GM19452 (cell line): ENCODE measurements around the gene SAMD14.

Experiments
- ATAC-seq: cut with Tn5 transposase; IDR thresholded peaks from one replicate; pipeline ENCODE4 v1.9.1; 2021; ENCODE audit not compliant: unreplicated experiment

The SAMD14 gene

GRCh38 chr17:50097455-50097854 lies 32.5 kb downstream of the SAMD14 start:
- ATAC-seq: no peak

DNA sequence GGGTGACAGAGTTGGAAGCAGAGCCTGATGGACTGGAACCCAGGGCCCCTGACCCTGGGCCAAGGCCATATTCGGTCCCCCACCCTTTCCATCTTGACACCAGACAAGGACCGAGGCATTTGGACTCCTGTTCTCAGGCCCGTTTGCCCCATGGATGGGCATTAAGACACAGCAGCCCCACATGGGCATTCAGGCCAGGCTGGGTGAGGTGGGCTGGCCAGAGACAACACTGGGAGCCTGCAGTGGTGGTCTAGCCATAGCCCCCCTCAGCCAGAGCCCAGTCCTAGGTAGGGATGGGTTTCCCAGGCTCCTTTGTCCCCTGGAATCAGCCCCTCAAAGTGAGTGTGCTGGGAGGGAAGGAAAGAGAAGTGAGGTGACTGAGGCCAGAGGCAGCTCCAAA lies 33.2 kb downstream of the SAMD14 start:
- no peak for ATAC-seq

DNA sequence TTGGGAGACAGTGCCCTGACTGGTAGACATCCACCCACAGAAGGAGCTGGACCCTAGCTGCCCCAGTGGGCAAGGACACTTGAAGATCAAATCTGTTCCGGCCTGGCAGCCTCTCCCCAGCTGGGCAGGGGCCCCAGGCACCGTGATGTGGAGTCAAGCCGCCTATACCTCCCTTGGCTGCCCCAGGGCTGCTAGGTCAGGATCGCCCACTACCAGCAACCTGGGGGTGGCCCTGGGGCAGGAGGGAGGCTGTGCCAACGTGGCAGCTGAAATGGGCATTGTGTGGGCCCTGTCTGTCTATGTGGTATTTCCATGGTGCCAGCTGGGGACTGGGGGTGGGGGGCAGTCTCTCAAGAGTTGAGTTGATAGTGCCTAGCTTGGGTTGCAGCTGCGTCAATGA lies 33.9 kb downstream of the SAMD14 start:
- no peak for ATAC-seq

DNA sequence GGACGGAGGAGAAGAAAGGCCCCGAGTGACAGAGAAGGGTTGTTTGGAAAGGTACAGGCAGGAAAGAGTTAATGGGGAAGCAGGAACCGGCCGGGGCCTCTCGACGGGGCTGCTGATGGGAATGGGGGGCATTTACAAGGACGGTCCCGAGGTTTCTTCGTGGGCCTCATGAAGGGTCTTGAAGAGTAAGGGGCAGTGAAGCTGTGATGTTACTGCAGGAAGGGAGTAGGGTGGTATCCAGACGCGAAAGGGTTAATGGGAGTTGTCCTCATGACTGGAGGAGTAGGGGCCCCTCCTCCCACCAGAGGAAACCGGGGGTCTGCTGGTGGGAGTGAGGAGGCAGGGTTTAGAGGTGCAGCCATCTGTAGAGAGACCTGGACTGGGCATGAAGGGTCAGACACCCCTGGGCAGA lies 34.3 kb downstream of the SAMD14 start:
- no peak for ATAC-seq

GRCh38 chr17:50094753-50095619 lies 35.0 kb downstream of the SAMD14 start, which contains the start of gene PDK2:
PDK2 (plus strand) TSS chr17:50095351; CDS start chr17:50095436, 85 bp downstream.
- peak; percentile 79 for ATAC-seq

GRCh38 chr17:50094243-50094752 lies 35.7 kb downstream of the SAMD14 start:
- ATAC-seq: peak; percentile 48

DNA sequence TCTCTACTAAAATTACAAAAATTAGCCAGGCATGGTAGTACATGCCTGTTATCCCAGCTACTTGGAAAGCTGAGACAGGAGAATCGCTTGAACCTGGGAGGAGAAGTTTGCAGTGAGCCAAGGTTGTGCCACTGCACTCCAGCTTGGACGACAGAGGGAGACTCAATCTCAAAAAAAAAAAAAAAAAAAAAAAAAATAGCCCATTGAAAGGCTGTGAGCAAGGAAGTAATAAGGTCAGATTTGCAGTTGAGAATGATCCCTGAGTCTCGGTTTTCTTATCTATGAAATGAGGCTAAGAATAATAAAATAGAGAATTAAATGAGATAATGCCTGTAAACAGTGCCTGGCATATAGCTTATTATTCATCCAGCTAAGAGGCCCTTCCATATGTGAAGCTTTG lies 36.2 kb downstream of the SAMD14 start:
- no peak for ATAC-seq

GRCh38 chr17:50093246-50093645 lies 36.7 kb downstream of the SAMD14 start:
- ATAC-seq: no peak

- no peak for ATAC-seq
Measured at GRCh38 chr17:50091918-50092285, 38.1 kb downstream of the SAMD14 start.

DNA sequence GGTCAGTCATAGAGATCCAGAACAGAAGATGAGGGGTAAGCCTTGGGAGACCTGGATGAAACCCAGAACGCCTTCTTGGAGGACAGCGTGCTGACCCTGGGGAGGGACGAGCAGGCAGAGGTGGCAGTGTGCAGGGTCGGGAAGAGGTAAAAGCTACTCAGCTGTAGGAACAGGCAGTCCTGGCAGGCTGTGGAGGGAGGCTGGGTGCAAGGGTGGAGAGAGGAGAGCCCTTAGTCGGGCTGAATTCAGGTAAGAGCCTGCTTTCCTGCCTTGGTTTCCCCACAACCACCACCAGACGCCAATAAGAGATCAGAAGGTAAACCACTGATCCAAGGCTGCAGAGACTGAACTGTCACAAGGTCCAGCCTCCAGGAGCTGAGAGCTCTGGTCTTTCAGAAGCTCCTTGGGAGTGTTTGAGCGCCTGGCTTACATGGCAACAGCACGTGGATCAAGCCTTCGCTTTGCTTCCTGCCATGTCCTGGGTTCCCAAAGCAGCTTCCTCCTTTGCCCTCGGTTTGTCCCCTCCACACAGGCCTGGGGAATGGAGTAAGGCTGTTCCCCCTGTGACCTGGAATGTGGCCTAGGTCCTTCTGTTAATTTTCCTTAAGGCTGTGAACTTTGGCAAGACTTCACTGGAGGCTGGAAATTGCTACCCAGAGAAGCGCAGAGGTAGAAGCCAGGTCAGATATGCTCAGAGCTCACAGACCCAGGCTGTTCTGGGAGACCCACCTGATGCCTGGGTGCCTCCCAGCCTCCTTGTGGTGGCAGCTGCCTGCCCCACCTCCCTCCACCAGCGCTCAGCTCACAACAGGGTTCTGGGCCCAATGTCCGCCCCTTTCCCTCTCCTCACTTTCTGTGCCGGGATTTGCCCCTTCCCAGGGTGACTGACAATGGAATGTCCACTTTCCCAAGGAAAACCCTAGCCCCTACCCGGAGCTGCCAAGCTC lies 38.7 kb downstream of the SAMD14 start:
- no peak for ATAC-seq

GRCh38 chr17:50090071-50090470 lies 39.9 kb downstream of the SAMD14 start:
- no peak for ATAC-seq

DNA sequence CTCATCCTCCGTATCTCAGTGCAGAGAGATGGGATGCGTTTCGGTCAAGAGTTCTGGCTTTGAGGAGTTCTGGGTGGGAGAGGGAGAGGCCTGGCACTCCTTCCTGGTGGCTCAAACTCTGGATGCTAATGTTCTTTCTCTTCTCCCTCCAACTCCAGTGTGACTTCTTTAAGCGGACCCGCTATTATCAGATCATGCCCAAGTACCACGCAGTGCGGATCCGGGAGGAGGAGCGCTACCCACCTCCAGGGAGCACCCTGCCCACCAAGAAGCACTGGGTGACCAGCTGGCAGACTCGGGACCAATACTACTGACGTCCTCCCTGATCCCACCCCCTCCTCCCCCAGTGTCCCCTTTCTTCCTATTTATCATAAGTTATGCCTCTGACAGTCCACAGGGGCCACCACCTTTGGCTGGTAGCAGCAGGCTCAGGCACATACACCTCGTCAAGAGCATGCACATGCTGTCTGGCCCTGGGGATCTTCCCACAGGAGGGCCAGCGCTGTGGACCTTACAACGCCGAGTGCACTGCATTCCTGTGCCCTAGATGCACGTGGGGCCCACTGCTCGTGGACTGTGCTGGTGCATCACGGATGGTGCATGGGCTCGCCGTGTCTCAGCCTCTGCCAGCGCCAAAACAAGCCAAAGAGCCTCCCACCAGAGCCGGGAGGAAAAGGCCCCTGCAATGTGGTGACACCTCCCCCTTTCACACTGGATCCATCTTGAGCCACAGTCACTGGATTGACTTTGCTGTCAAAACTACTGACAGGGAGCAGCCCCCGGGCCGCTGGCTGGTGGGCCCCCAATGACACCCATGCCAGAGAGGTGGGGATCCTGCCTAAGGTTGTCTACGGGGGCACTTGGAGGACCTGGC lies 40.8 kb downstream of the SAMD14 start:
- ATAC-seq: no peak

GRCh38 chr17:50087912-50088405 lies 42.0 kb downstream of the SAMD14 start:
- ATAC-seq: no peak

- no peak for ATAC-seq
Measured at GRCh38 chr17:50087246-50087911, 42.6 kb downstream of the SAMD14 start.

GRCh38 chr17:50081757-50082156 lies 48.2 kb downstream of the SAMD14 start:
- ATAC-seq: no peak

DNA sequence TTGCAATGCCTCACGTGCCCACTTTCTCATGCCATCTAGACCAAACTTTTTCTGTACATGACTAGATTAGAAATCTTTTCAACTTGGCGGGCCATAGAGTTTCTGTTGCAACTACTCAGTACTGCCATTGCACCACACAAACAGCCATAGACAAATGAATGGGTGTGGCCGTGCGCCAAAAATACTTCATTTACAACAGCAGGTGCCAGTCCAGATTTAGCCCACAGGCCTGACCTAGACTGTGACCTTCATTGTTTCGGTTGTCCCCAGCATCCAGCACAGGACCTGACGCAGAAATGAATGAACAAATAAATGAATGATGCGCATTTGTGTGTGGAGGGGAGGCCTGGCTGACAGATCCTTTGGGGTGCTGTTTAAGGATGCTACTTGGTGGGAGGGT lies 49.1 kb downstream of the SAMD14 start:
- no peak for ATAC-seq

DNA sequence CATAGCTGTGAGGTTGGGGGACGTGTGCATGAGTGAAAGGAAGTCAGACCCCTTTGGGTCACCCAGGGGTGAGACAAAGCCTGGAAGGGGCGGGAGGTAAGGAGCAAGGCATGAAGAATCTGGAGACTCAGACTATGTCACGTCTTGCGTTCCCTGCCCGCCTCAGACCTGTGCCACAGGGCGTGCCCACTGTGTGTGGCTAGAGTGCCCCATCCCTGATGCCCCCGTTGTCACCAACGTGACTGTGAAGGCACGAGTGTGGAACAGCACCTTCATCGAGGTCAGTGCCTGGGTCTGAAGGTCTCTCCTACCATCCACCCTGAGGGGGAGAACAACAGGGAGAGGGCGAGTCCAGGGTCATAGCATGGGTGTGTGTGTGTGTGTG lies 49.9 kb downstream of the SAMD14 start:
- no peak for ATAC-seq

GRCh38 chr17:50079334-50080095 lies 50.4 kb downstream of the SAMD14 start:
- ATAC-seq: no peak

GRCh38 chr17:50078430-50078829 lies 51.5 kb downstream of the SAMD14 start:
- no peak for ATAC-seq
